Measurements from ENCODE around the gene COG1.
"Not testable (repeated sequence)": the region's sequence is repeated elsewhere in the genome, so short reads cannot be mapped to it uniquely, and the experiment has no call there.

Gene COG1, protein sequence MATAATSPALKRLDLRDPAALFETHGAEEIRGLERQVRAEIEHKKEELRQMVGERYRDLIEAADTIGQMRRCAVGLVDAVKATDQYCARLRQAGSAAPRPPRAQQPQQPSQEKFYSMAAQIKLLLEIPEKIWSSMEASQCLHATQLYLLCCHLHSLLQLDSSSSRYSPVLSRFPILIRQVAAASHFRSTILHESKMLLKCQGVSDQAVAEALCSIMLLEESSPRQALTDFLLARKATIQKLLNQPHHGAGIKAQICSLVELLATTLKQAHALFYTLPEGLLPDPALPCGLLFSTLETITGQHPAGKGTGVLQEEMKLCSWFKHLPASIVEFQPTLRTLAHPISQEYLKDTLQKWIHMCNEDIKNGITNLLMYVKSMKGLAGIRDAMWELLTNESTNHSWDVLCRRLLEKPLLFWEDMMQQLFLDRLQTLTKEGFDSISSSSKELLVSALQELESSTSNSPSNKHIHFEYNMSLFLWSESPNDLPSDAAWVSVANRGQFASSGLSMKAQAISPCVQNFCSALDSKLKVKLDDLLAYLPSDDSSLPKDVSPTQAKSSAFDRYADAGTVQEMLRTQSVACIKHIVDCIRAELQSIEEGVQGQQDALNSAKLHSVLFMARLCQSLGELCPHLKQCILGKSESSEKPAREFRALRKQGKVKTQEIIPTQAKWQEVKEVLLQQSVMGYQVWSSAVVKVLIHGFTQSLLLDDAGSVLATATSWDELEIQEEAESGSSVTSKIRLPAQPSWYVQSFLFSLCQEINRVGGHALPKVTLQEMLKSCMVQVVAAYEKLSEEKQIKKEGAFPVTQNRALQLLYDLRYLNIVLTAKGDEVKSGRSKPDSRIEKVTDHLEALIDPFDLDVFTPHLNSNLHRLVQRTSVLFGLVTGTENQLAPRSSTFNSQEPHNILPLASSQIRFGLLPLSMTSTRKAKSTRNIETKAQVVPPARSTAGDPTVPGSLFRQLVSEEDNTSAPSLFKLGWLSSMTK

DNA sequence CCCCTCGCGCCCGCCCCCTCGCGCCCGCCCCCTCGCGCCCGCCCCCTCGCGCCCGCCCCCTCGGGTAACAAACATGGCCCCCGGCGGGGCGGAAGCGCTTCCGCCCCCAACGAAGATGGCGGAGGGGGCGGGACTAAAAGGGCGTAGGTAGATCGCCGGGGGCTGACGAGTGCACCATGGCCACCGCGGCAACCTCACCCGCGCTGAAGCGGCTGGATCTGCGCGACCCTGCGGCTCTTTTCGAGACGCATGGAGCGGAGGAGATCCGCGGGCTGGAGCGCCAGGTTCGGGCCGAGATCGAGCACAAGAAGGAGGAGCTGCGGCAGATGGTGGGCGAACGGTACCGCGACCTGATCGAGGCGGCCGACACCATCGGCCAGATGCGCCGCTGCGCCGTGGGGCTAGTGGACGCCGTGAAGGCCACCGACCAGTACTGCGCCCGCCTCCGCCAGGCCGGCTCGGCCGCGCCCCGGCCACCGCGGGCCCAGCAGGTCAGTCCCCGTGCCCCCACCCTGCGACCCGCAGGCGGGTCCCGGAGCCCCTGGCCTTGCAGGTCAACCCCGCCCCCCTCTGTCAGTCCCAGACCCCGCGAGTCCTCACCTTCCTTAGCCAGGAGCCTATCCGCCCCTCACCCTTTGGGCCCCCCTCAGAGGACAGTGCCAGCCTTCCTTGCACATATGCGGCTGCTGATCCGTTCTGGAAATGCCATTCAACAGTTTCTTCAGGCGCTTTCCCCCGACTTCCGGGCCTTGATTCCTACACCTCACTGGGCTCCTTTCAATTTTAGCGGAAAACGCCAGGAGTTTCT lies at the start of gene COG1:
Gene COG1, plus strand, starts transcription at position 162 of the 808 bp plus-strand sequence. Its CDS starts 15 bp downstream, at position 177.
- peak; percentile 37 to 74 for DNase-seq (ENCODE audit: extremely low read depth in 1 of 2, low read depth in 1 of 2)

DNA sequence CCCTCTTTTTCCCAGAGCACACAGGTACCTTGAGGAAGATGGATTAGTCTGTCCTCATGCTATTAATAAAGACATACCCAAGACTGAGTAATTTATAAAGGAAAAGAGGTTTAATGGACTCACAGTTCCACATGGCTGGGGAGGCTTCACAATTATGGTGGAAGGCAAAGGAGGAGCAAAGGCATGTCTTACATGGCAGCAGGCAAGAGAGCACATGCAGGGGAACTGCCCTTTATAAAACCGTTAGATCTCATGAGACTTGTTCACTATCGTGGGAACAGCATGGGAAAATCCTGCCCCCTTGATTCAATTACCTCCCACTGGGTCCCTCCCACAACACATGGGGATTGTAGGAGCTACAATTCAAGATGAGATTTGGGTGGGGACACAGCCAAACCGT lies 48.6 kb upstream of the COG1 start:
- DNase-seq (ENCODE audit: extremely low read depth in 1 of 2, low read depth in 1 of 2): not testable (repeated sequence)

DNA sequence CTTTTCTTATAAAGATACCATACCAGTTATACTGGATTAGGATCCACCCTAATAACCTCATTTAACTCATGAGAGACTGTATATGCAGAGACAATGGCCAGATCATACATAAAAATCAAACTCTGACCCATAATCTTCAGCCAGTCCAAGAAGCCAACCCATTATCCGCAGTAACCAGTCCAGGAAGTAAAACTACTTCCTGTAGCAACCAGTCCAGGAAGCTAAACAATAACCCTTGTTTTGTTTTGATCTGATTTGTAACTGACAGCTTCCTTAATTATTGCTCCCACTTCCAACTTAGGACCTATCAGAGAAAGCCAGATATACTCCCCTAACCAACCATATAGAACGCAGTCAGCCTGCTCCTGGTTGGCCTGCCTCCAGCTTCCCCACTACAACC lies 47.2 kb upstream of the COG1 start:
- DNase-seq (ENCODE audit: extremely low read depth in 1 of 2, low read depth in 1 of 2): no peak

DNA sequence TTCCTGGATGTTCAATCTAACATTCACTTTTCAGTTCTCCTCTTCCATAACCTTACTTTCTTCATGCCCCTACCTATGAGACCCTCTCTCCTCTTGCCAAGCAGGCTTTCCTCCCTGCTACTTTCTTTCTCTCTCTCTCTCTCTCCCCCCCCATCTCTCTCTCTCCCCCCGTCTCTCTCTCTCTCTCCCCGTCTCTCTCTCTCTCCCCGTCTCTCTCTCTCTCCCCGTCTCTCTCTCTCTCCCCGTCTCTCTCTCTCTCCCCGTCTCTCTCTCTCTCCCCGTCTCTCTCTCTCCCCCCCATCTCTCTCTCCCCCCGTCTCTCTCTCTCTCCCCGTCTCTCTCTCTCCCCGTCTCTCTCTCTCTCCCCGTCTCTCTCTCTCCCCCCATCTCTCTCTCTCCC lies 45.1 kb upstream of the COG1 start:
- DNase-seq (ENCODE audit: extremely low read depth in 1 of 2, low read depth in 1 of 2): not testable (repeated sequence)

DNA sequence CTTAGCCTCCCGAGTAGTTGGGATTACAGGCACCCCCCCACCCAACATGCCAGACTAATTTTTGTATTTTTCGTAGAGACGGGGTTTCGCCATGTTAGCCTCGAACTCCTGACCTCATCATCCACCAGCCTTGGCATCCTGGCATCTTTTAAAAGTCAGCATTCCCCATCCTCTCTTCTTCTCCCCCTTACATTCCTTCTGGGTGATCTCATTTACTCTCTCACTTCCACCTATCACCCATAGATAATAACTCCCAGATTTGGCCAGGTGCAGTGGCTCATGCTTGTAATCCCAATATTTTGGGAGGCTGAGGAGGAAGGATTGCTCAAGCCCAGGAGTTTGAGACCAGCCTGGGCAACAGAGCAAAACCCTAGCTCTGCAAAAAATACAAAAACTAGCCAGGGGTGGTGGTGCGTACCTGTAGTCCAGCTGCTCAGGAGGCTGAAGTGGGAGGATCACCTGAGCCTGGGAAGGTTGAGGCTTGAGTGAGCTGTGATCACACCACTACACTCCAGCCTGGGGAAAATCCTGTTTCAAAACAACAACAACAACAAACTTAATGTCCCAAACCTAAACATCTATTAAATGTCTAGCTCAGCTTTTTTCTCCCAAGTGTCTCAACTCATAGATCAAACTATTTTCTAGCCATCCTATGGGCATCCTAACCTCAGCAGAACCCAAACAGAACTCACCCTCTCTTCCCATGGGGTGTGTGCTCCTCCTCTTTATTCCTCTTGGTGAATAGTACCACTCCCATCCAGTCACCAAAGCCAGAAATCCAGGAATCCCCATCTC lies 44.1 kb upstream of the COG1 start:
- no peak for DNase-seq (ENCODE audit: extremely low read depth in 1 of 2, low read depth in 1 of 2)

DNA sequence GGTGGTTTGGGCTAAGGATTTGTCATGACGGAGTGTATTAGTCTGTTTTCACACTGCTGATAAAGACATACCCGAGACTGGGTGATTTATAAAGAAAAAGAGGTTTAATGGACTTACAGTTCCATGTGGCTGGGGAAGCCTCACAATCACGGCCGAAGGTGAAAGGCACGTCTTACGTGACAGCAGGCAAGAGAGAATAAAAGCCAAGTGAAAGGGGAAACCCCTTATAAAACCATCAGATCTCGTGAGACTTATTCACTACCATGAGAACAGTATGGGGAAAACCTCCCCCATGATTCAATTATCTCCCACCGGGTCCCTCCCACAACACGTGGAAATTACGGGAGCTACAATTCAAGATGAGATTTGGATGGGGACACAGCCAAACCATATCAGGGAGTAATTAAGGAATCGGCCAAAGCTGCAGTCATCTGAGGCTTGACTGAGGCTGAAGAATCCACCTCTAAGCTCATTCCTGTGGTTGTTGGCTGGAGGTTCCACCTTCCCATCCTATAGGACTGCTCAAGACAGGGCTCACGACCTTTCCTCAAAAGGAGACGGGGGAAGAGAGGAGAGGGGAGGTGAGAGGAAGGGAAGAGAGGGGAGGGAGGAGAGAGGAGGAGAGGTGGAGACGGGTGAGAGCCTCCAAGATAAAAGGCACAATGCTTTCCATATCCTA lies 42.1 kb upstream of the COG1 start:
- not testable (repeated sequence) for DNase-seq (ENCODE audit: extremely low read depth in 1 of 2, low read depth in 1 of 2)

DNA sequence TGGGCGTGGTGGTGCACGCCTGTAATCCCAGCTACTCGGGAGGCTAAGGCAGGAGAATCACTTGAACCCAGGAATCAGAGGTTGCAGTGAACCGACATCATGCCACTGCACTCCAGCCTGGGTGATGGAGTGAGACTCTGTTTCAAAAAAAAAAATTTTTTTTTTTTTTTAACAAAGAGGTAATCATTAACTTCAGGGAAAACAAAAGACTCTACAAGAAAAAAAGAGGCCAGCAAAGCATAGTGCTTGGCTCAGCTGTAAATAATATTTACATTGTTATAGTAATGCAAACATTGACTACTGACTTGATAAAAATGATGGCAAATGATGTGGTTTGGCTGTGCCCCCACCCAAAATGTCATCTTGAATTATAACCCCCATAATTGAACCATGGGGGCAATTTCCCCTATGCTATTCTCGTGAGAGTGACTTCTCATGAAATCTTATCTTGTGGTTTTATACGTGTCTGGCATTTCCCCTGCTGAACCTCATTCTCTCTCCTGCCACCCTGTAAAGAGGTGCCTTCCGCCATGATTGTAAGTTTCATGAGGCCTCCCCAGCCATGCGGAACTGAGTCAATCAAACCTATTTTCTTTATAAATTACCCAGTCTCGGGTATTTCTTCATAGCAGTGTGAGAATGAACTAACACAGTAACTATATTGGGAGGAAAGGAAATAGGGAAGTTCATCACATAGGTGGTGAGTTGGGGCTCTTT lies 40.8 kb upstream of the COG1 start:
- no peak for DNase-seq (ENCODE audit: extremely low read depth in 1 of 2, low read depth in 1 of 2)

DNA sequence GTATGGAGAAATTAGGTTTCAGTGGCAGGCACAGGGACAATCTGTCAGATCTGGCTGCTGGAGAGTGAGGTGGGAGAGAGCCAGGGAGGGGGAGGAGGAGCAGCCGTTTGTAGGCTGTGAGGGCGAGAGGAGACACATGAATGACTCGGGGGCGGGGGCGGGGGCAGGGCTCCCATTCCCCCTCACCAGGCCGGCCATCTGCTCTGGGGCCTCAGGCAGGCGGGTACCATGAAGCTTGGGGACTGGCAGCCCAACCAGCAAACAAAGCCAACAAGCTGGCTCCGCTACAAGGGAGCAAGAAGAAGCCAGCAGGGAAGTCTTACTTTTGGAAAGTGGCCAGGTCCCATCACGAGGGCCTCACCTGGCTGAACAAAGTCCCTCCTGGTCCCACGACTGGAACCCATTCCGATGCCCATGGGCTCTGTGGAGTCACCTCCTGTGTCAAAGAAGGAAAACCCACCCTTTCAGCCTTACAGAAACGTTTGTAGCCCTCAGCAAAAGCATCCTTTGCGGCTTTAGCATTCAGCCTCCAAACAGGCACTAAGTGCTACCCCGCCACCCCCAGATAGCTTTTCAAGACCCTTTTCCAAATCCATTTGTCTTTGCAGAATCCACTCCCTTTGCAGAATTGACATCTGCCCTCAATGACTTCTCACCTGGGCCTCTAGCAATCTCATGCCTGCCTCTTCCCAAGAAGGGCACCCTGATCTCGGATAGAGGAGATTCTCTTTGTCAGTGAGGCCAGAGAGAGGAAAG lies 37.3 kb upstream of the COG1 start:
- no peak for DNase-seq (ENCODE audit: extremely low read depth in 1 of 2, low read depth in 1 of 2)

DNA sequence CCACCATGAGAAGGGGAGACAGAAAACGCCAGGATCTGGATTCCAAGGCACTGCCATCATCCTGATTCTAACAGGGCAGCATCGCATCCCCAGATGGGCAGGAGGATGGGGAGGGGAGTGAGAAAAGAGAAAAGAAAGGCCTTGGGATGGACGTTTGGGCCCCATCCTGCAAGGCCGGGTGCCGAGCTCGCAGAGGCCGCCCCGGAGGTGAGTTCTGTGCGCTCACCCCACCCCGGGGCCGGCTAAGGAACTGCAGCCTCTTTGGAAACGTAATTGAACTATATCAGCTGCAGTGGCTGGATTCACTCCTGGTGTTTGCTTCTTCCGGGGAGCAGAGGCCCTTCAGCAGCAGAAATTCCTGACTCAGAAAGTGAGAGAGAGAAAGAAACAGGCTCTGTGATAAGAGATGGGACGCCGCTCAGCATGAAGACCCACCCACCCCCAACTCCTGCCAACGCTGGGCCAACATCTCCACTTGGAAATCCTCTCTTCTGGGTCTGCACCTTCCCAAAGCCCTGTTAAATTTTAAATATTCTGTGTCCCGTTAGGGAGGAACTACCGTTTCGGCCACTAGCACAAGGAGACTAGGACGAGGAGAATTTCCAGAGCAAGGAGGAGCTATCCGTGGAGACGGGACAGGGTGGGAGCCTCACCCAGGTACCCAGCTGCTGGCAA lies 36.6 kb upstream of the COG1 start:
- peak; percentile 19 to 30 for DNase-seq (ENCODE audit: extremely low read depth in 1 of 2, low read depth in 1 of 2)

DNA sequence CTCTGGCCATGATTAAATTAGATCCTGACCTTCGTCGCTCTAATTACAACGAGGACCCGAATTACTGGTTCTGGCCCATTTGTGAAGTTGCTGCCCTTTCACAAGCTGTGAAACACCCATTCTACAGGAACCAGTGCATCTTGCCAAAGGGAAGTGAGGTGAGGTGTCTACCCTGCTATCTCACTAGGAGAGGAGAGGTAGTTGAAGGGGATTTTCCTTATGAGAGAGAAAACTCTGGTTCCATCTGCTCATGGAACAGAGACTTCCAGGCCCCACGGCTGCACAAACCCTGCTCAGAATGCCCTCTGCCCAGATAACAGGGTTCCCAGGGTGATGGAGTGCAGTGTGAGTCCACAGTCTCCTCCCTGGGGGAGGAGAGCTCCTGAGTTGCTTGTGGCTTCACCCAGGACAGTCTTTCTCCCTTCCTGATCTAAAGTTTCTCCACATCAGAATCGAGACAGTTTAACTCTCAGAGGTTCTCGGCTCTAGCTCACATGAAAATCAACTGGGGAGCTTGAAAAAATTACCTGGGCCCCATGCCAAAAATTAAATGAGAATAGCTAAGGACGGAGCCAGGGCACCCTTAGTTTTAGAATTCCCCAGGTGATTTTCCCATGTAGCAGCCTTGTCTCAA lies 35.9 kb upstream of the COG1 start:
- DNase-seq (ENCODE audit: extremely low read depth in 1 of 2, low read depth in 1 of 2): no peak

DNA sequence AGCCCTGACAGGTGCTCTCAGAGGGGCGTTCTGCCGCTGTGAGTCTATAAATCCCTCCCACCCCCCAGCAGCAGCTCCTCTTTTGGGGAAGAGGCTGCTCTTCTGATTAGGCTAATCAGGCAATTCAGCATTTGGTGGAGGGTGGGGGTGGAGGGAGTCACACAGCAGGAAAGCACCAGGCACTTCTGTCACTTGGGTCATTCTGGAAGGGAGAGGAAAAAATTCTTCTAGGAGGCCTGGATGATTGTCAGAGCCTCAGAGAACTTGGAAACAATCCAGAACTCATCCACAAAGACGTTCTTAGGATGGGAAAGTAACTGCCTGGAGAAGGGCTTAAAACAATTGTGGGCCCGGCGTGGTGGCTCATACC lies 35.3 kb upstream of the COG1 start:
- no peak for DNase-seq (ENCODE audit: extremely low read depth in 1 of 2, low read depth in 1 of 2)

DNA sequence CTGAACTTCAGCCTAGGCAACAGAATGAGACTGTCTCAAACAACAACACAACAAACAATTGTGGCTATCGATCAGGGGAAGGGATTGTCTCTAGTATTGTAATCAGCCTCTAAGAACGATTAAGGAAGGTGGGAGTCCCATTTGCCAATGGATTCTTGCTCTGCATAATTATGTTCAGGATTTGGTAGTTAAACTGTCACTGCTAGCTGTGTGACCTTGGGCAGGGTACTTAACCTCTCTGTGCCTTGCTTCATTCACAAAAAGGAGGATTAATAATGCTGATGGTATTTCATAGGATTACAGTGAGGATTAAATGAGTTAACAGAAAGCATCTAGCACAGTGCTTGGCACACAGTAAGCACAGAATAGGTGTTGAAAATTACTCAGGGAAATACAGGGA lies 34.7 kb upstream of the COG1 start:
- no peak for DNase-seq (ENCODE audit: extremely low read depth in 1 of 2, low read depth in 1 of 2)

DNA sequence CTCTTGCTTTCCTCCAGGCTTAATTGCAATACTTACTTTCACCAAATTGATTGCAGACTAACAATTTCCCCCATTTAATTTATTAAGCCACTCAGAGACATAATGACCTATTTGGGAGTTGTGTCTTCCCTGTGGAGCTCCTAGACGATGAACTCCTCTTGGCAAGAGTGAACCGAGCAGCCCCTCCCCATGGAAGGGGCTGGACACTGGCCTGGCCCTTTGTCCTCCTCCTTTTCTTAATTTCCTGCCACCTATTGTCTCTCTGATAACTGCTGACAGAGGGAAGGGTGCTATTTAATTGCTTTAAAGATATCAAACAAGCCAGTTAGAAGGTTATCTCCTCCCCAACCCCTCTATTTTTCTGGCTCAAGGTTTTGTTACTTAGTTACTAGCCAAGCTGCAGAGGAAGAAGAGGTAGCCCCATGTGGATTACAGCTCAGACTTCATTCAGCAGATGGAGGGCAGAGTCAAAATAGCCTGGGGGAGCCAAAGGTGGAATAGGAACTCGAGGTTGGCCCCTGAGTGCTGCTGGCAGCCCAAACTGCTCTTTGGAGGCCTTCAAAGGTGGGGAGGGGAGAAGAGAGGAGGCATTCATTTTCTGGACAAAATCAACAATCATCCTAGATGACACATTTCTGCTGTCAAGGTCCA lies 31.8 kb upstream of the COG1 start:
- no peak for DNase-seq (ENCODE audit: extremely low read depth in 1 of 2, low read depth in 1 of 2)

DNA sequence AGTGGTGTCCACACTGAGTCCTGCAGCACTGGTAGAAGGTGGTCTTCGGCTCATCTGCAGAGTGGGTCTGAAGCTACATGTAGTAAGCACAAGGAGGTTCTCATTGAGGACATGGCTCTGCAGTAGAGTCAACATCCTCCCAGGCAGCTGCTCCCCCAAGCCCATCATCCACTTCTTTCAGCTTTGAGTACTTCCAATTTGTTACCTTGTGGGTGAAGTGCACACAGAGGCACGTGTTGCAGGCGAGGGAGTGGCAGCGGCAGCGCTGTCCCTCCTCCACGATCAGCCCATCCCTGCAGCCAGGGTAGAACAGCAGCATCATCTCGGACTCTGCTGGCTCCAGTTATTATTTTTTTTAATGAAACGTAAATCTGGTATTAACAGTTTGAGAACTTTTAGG lies 29.8 kb upstream of the COG1 start:
- no peak for DNase-seq (ENCODE audit: extremely low read depth in 1 of 2, low read depth in 1 of 2)

DNA sequence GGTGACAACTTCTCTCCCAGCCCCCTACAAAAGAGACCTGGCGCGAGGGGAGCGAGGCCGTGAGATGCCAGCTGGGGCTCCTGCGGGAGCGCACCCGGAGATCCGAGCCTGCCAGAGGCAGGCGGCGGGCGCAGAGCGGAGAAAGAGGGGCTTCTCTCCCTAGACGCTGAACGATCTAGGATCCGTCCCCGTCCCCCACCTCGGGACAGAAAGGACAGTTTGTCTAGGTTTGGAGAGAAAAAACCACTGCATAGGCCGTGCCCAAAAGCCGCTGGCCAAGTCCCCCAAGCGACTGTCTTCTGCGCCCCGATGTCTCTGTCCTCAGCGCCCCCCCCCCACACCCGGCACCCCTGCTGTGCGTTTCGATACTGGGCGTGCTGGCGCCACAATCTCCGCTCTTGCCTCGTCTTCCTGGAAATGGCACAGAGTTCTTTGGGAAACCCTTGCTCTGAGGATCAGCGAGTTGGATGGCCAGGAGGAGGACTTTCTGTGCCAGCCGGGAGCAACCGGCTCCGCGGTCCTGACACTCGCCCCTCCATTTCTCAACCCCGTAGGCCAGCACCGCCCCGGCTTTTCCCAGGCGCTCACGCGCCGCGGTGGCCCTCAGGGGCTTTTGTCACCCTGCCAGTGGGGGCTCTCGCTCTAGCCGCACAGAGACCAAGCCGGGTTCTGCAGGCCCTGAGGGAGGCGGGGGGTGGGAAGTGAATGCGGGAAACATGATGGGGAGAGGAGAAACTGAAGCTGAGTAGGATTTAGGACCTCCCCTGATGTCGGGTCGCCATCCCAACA lies 27.0 kb upstream of the COG1 start:
- DNase-seq (ENCODE audit: extremely low read depth in 1 of 2, low read depth in 1 of 2): no peak

Measured in stimulated activated CD8-positive, alpha-beta memory T cell treated with anti-CD3 and anti-CD28 coated beads, Interleukin-7, amount 100 ng/mL, for 48 hours (primary cell).